GM12892 (cell line): ENCODE results near the gene CEP19.

Source experiments
- POLR2A ChIP-seq: IDR thresholded peaks from 2 replicates; pipeline ENCODE4 v1.6.1; 2011; ENCODE audit warnings: low read depth, low read length, control low read depth
- POLR2AphosphoS5 ChIP-seq: IDR thresholded peaks from 2 replicates; pipeline ENCODE4 v1.6.1; 2011; ENCODE audit warnings: low read depth, low read length, control low read depth
- TAF1 ChIP-seq: IDR thresholded peaks from 2 replicates; pipeline ENCODE4 v1.6.1; 2011; ENCODE audit warnings: low read depth, mild to moderate bottlenecking, control low read depth, low read length, borderline replicate concordance

- no peak for TF ChIP-seq POLR2AphosphoS5
- no peak for TF ChIP-seq TAF1
- TF ChIP-seq POLR2A: no peak
These were observed 714 bp upstream of the CEP19 start for GRCh38 chr3:196712514-196713413.
